Gastroesophageal sphincter (tissue), 4 donors: ENCODE results near the gene LORICRIN. TPM values are rescaled to one million over a fixed set of nuclear protein-coding genes. Genes with fewer than 3 reads are reported as not detected.

Experiments
- ATAC-seq: fragments of 150-250 bp; one replicate; pipeline ENCODE4 v1.9.1; 2016; ENCODE audit warnings: mild to moderate bottlenecking, moderate library complexity
- H3K27ac ChIP-seq, 4 donors: fragments of 200-600 bp; sonication (generic) in 3 of 4; 1 replicate in 3 of 4; 2 replicates in 1 of 4; pipeline ENCODE4 v1.5.1; 2016 to 2019
- H3K27me3 ChIP-seq: fragments of 200-600 bp; sonication (generic); one replicate; pipeline ENCODE4 v1.5.1; 2019
- H3K36me3 ChIP-seq, 2 donors: fragments of 200-600 bp; sonication (generic); one replicate each; pipeline ENCODE4 v1.5.1; 2019; ENCODE audit warnings: control low read depth in 1 of 2
- H3K4me1 ChIP-seq, 3 donors: fragments of 200-600 bp; sonication (generic); 1 replicate in 2 of 3; 2 replicates in 1 of 3; pipeline ENCODE4 v1.5.1; 2016 to 2019; ENCODE audit warnings: control low read depth in 2 of 3
- H3K4me3 ChIP-seq, 2 donors: fragments of 200-600 bp; sonication (generic); one replicate each; pipeline ENCODE4 v1.5.1; 2019; ENCODE audit warnings: mild to moderate bottlenecking in 1 of 2, moderate library complexity in 1 of 2
- H3K9me3 ChIP-seq, 3 donors: fragments of 200-600 bp; sonication (generic); one replicate each; pipeline ENCODE4 v1.5.1; 2017 to 2019; ENCODE audit warnings: control low read depth in 2 of 3
- CTCF ChIP-seq, 4 experiments: fragments of 200-600 bp in 2 of 4; fragments of 450-650 bp in 2 of 4; sonication (generic) in 1 of 4; IDR thresholded peaks; one replicate each; pipeline ENCODE4 v1.5.1; 2017 to 2019; ENCODE audit warnings: antibody characterized with exemption in 4 of 4, mild to moderate bottlenecking in 2 of 4, moderate library complexity in 2 of 4
- EP300 ChIP-seq: sonication (generic); formaldehyde crosslinking; IDR thresholded peaks from one replicate; pipeline ENCODE4 v1.6.1; 2017; ENCODE audit warnings: antibody characterized with exemption, mild to moderate bottlenecking
- POLR2A ChIP-seq, 2 donors: fragments of 450-650 bp; IDR thresholded peaks; one replicate each; pipeline ENCODE4 v1.6.1; 2017; ENCODE audit warnings: antibody characterized with exemption in 2 of 2, mild to moderate bottlenecking in 2 of 2, moderate library complexity in 1 of 2
- POLR2AphosphoS5 ChIP-seq: sonication (generic); formaldehyde crosslinking; IDR thresholded peaks from one replicate; pipeline ENCODE4 v1.6.1; 2017; ENCODE audit warnings: antibody characterized with exemption
- WGBS, 2 donors: methylation state at CpG; one replicate each; pipeline ENCODE4 v1.1.5; 2018; ENCODE audit warnings: low coverage in 1 of 2; 5-methylcytosine and 5-hydroxymethylcytosine counted together
- total RNA-seq, 4 donors: library from RNA; depleted of rRNA; stranded (reverse); fragments of >200 nt; gene quantifications; one replicate each; pipeline ENCODE4 v1.1.0, GENCODE V29; 2016

LORICRIN gene
- total RNA-seq, 4 donors from 2014 or later = not detected

GRCh38 chr1:153251988-153252387 is 7.5 kb upstream of the LORICRIN start:
- Histone ChIP-seq H3K9me3 (no peaks in the 10 kb centered on the region), H3K4me1 (no peaks in the 10 kb centered on the region), H3K4me3 (no peak overlapping the region), H3K36me3 (no peaks in the 10 kb centered on the region), H3K27ac (no peak overlapping the region), H3K27me3 (peaks cover 22% of the 10 kb centered on the region)
- ATAC-seq = no peak
- WGBS, 2 donors = 81% methylated on average over 4 of the region's 4 CpGs; no CpG with 5 or more reads in 1 of the 2 donors
- TF ChIP-seq CTCF (IDR thresholded peaks at IDR 0.05) (no peak), POLR2AphosphoS5 (no peak), EP300 (no peak), POLR2A (IDR thresholded peaks at IDR 0.05) (no peak)

- no peaks in the 10 kb centered on the region for H3K4me1 ChIP-seq
- TF ChIP-seq POLR2A (IDR thresholded peaks at IDR 0.05) (no peak), EP300 (no peak), POLR2AphosphoS5 (no peak), CTCF (IDR thresholded peaks at IDR 0.05) (no peak)
- ATAC-seq = no peak
- no peaks in the 10 kb centered on the region for H3K9me3 ChIP-seq
- no peak overlapping the region for H3K27ac ChIP-seq
- peaks cover 12% of the 10 kb centered on the region for H3K27me3 ChIP-seq
- no peak overlapping the region for H3K4me3 ChIP-seq
- no peaks in the 10 kb centered on the region for H3K36me3 ChIP-seq
- WGBS, 2 donors = 52 to 97% methylated on average over 2 of the region's 2 CpGs
Observed at GRCh38 chr1:153253076-153253475, 6.4 kb upstream of the LORICRIN start.

DNA sequence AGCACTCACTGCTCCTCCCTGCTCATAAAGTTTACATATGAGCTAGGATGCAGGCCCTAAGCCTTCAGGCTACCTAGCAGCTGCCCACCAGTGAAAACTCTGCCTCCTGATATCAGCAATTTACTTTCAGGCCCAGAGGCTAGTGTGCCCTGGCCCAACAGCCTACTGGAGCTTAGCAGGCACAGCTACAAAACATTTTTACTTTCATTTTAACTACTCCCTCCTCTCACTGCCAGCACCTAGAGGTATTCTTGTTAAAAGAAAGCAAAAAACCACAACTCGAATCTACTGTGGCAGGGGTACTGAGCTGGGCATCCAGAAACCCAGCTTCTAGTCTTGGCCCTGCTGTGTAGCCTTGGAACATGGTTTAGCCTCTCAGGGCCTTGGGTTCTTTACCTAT is 5.8 kb upstream of the LORICRIN start:
- H3K27me3 ChIP-seq = peaks cover 6% of the 10 kb centered on the region
- no peaks in the 10 kb centered on the region for H3K4me1 ChIP-seq
- TF ChIP-seq POLR2AphosphoS5 (no peak), EP300 (no peak), CTCF (IDR thresholded peaks at IDR 0.05) (no peak), POLR2A (IDR thresholded peaks at IDR 0.05) (no peak)
- H3K27ac ChIP-seq = no peak overlapping the region
- no peaks in the 10 kb centered on the region for H3K9me3 ChIP-seq
- no peaks in the 10 kb centered on the region for H3K36me3 ChIP-seq
- no peak for ATAC-seq
- H3K4me3 ChIP-seq = no peak overlapping the region
- WGBS, 2 donors = 23 to 40% methylated on average over 1 of the region's 1 CpG

GRCh38 chr1:153260585-153261280 is 1.2 kb downstream of the LORICRIN start:
- H3K27me3 ChIP-seq = peaks cover 69% of the 10 kb centered on the region
- H3K9me3 ChIP-seq = no peaks in the 10 kb centered on the region
- no peaks in the 10 kb centered on the region for H3K36me3 ChIP-seq
- H3K4me3 ChIP-seq = peak overlapping the region; percentile 11 to 59
- H3K27ac ChIP-seq = peak overlapping the region in 1 of 4 donors; percentile 32
- WGBS, 2 donors = 41% methylated on average over 4 of the region's 45 CpGs; no CpG with 5 or more reads in 1 of the 2 donors
- ATAC-seq = no peak
- peaks cover 0 to 24% (median 7%) of the 10 kb centered on the region in 3 donors for H3K4me1 ChIP-seq
- TF ChIP-seq POLR2AphosphoS5 (no peak), EP300 (no peak), CTCF (IDR thresholded peaks at IDR 0.05) (no peak), POLR2A (IDR thresholded peaks at IDR 0.05) (no peak)
